ENCODE results near the gene HEBP2. TPM values are rescaled to one million over a fixed set of nuclear protein-coding genes. Genes with fewer than 3 reads are reported as not detected.

HEBP2 gene
- total RNA-seq, 1 donor from 2014 or later, result 40.5 TPM

DNA sequence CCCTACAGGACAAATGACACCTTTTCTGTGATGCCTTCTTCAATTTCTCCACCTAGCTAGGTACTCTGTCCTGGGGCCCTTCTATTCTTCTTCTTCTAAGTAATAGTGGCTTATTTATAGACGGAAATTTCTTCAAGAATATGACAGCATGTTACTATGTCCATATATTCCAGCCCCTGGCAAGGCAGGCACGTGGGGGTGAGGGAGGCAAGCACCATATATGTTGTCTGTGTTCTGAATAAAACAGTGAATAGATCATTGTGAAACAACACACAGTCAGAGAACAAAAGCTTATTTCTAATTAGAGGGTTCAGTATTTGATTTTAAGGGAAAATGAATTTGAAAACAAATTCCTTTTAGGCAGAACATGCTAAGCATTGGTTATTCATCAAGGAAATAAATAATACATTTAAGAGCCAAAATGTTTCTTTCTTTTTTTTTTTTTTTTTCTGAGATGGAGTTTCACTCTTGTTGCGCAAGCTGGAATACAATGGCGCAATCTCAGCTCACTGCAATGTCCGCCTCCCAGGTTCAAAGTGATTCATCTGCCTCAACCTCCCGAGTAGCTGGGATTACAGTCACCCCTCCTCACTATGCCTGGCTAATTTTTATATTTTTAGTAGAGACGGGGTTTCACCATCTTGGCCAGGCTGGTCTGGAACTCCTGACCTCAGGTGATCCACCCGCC is 6.2 kb downstream of the HEBP2 start:
- Histone ChIP-seq H3K9me3 (ENCODE audit: insufficient read depth, low read depth, low read length) (no peaks in the 10 kb centered on the region), H3K36me3 (ENCODE audit: insufficient read depth, low read length) (peaks cover 32% of the 10 kb centered on the region), H3K9ac (ENCODE audit: low read length) (no peak overlapping the region), H3K27me3 (ENCODE audit: insufficient read depth, low read length) (no peaks in the 10 kb centered on the region), H4K20me1 (ENCODE audit: insufficient read depth, low read length) (no peaks in the 10 kb centered on the region), H3K4me2 (ENCODE audit: low read length) (no peak overlapping the region), H2AFZ (ENCODE audit: low read depth, low read length) (no peak overlapping the region), H3K4me1 (ENCODE audit: insufficient read depth, low read length) (peaks cover 14% of the 10 kb centered on the region), H3K27ac (ENCODE audit: low read depth, low read length) (no peak overlapping the region), H3K4me3 (ENCODE audit: insufficient read depth, low read depth, low read length) (no peak overlapping the region), H3K79me2 (ENCODE audit: insufficient read depth, low read length) (no peaks in the 10 kb centered on the region)
- Mint-ChIP-seq H3K36me3 (ENCODE audit: low read depth, unreplicated experiment) (peaks cover 31% of the 10 kb centered on the region), H3K4me3 (ENCODE audit: unreplicated experiment) (no peak overlapping the region), H3K4me1 (ENCODE audit: low read depth, unreplicated experiment) (peaks cover 9% of the 10 kb centered on the region), H3K27me3 (ENCODE audit: low read depth, unreplicated experiment) (no peaks in the 10 kb centered on the region), H3K27ac (ENCODE audit: unreplicated experiment) (no peak overlapping the region), H3K9me3 (ENCODE audit: unreplicated experiment) (no peaks in the 10 kb centered on the region)
- TF ChIP-seq, protein P1, sequence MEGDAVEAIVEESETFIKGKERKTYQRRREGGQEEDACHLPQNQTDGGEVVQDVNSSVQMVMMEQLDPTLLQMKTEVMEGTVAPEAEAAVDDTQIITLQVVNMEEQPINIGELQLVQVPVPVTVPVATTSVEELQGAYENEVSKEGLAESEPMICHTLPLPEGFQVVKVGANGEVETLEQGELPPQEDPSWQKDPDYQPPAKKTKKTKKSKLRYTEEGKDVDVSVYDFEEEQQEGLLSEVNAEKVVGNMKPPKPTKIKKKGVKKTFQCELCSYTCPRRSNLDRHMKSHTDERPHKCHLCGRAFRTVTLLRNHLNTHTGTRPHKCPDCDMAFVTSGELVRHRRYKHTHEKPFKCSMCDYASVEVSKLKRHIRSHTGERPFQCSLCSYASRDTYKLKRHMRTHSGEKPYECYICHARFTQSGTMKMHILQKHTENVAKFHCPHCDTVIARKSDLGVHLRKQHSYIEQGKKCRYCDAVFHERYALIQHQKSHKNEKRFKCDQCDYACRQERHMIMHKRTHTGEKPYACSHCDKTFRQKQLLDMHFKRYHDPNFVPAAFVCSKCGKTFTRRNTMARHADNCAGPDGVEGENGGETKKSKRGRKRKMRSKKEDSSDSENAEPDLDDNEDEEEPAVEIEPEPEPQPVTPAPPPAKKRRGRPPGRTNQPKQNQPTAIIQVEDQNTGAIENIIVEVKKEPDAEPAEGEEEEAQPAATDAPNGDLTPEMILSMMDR (IDR thresholded peaks at IDR 0.05; ENCODE audit: insufficient read depth, low read depth, low read length), result no peak
- no peak for TF ChIP-seq EZH2 (IDR thresholded peaks at IDR 0.05; ENCODE audit: insufficient read depth, low read length)
- DNase-seq (ENCODE audit: low read depth) (no peak), FAIRE-seq (no peak)

DNA sequence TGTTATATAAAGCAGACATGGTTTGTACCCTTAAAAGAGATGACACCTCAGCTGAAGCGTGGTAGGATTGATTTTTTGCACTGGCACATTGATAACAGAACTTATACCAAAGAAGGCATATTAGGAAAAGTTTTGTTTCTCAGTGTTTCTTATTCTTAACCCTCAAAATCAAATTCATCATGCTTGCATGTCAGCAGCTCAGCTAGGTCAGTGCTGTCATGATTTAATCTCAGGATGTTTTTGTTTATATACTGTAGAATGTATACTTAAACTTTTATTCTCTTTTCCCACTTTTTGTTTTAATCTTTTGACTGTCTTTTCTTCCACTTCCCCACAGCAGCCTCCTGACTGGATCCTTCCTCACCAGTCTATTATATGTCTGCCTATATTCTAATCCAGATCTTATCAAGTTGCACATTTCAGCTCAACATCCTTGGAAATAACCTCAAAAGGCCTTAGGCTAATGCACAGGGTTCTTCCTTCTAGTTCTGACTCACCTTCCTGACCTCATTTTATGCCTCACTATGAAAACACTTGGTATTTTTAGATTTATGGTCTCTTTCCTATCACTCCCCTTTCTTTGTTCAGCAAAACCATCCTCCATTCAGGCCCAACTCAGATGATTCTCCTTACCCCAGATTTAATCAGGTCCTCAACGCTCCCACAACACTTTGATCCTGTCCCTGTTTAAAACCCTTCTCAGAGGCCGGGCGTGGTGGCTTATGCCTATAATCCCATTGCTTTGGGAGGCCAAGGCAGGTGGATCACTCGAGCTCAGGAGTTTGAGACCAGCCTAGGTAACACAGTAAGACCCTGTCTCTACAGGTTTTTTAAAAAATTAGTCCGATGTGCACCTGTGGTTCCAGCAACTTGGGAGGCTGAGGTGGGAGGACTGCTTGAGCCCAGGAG is 7.2 kb downstream of the HEBP2 start:
- H3K4me3 ChIP-seq (ENCODE audit: insufficient read depth, low read depth, low read length), result no peak overlapping the region
- H3K36me3 Mint-ChIP-seq (ENCODE audit: low read depth, unreplicated experiment), result peaks cover 33% of the 10 kb centered on the region
- peak overlapping the region; percentile 49 for H3K4me2 ChIP-seq (ENCODE audit: low read length)
- TF ChIP-seq, protein P1 (IDR thresholded peaks at IDR 0.05; ENCODE audit: insufficient read depth, low read depth, low read length), result no peak
- no peak for TF ChIP-seq EZH2 (IDR thresholded peaks at IDR 0.05; ENCODE audit: insufficient read depth, low read length)
- peaks cover 9% of the 10 kb centered on the region for H3K4me1 Mint-ChIP-seq (ENCODE audit: low read depth, unreplicated experiment)
- H3K4me1 ChIP-seq (ENCODE audit: insufficient read depth, low read length), result peaks cover 14% of the 10 kb centered on the region
- H3K27ac Mint-ChIP-seq (ENCODE audit: unreplicated experiment), result no peak overlapping the region
- H4K20me1 ChIP-seq (ENCODE audit: insufficient read depth, low read length), result no peaks in the 10 kb centered on the region
- DNase-seq (ENCODE audit: low read depth), result peak; percentile 58
- peak overlapping the region; percentile 49 for H3K9ac ChIP-seq (ENCODE audit: low read length)
- H3K79me2 ChIP-seq (ENCODE audit: insufficient read depth, low read length), result no peaks in the 10 kb centered on the region
- peak overlapping the region; percentile 48 for H3K27ac ChIP-seq (ENCODE audit: low read depth, low read length)
- H3K27me3 ChIP-seq (ENCODE audit: insufficient read depth, low read length), result no peaks in the 10 kb centered on the region
- no peaks in the 10 kb centered on the region for H3K9me3 ChIP-seq (ENCODE audit: insufficient read depth, low read depth, low read length)
- no peak overlapping the region for H3K4me3 Mint-ChIP-seq (ENCODE audit: unreplicated experiment)
- no peaks in the 10 kb centered on the region for H3K27me3 Mint-ChIP-seq (ENCODE audit: low read depth, unreplicated experiment)
- H3K36me3 ChIP-seq (ENCODE audit: insufficient read depth, low read length), result peaks cover 27% of the 10 kb centered on the region
- FAIRE-seq, result no peak
- no peak overlapping the region for H2AFZ ChIP-seq (ENCODE audit: low read depth, low read length)
- no peaks in the 10 kb centered on the region for H3K9me3 Mint-ChIP-seq (ENCODE audit: unreplicated experiment)

Measured in astrocyte (in vitro differentiated cells and primary cell).